Astrocyte (in vitro differentiated cells and primary cell): ENCODE measurements around the gene ARHGAP33. TPM values are rescaled to one million over a fixed set of nuclear protein-coding genes. Genes with fewer than 3 reads are reported as not detected.

Experiments used
- total RNA-seq: library from RNA; stranded (reverse); gene quantifications from 2 replicates; pipeline ENCODE4 v1.2.1, GENCODE V29; 2021

ARHGAP33 gene
- total RNA-seq, 1 donor from 2014 or later = 5.5 TPM

Other genes with a start within 250 kb of the ARHGAP33 start
- gene SBSN, start 247.3 kb upstream of the ARHGAP33 start, total RNA-seq = 0.18 and 0.38 TPM in 2 replicates
- gene GAPDHS, start 242.1 kb upstream of the ARHGAP33 start, total RNA-seq = not detected in 2 replicates
- 68.2 and 69.3 TPM in 2 replicates for gene TMEM147, start 229.9 kb upstream of the ARHGAP33 start, total RNA-seq
- gene ATP4A, start 211.9 kb upstream of the ARHGAP33 start, total RNA-seq = not detected in 2 replicates
- not detected in 2 replicates for gene PMIS2, start 189.4 kb upstream of the ARHGAP33 start, total RNA-seq
- 5.3 and 6.0 TPM in 2 replicates for gene HAUS5, start 162.8 kb upstream of the ARHGAP33 start, total RNA-seq
- 102 and 106 TPM in 2 replicates for gene RBM42, start 146.5 kb upstream of the ARHGAP33 start, total RNA-seq
- 0.45 TPM in 1 of 2 replicates, not detected in the other for gene ETV2, start 133.8 kb upstream of the ARHGAP33 start, total RNA-seq
- gene COX6B1, start 127.2 kb upstream of the ARHGAP33 start, total RNA-seq = 326 and 344 TPM in 2 replicates
- 0.18 TPM in 1 of 2 replicates, not detected in the other for gene UPK1A, start 109.0 kb upstream of the ARHGAP33 start, total RNA-seq
- not detected in 2 replicates for gene ZBTB32, start 71.0 kb upstream of the ARHGAP33 start, total RNA-seq
- gene KMT2B, start 57.6 kb upstream of the ARHGAP33 start, total RNA-seq = 28.7 and 29.0 TPM in 2 replicates
- 2.0 and 2.4 TPM in 2 replicates for gene IGFLR1, start 33.1 kb upstream of the ARHGAP33 start, total RNA-seq
- gene U2AF1L4, start 30.1 kb upstream of the ARHGAP33 start, total RNA-seq = 15.7 and 16.6 TPM in 2 replicates
- 97.5 and 100 TPM in 2 replicates for gene PSENEN, start 29.9 kb upstream of the ARHGAP33 start, total RNA-seq
- gene LIN37, start 27.0 kb upstream of the ARHGAP33 start, total RNA-seq = 12.7 and 15.6 TPM in 2 replicates
- gene HSPB6, start 18.5 kb upstream of the ARHGAP33 start, total RNA-seq = 1.2 and 1.9 TPM in 2 replicates
- 32.9 and 35.6 TPM in 2 replicates for gene PROSER3, start 17.4 kb upstream of the ARHGAP33 start, total RNA-seq
- gene PRODH2, start 37.3 kb downstream of the ARHGAP33 start, total RNA-seq = not detected in 2 replicates
- gene NPHS1, start 76.9 kb downstream of the ARHGAP33 start, total RNA-seq = not detected in 2 replicates
- gene KIRREL2, start 81.3 kb downstream of the ARHGAP33 start, total RNA-seq = 0.12 and 0.18 TPM in 2 replicates
- 66.0 and 69.4 TPM in 2 replicates for gene APLP1, start 93.0 kb downstream of the ARHGAP33 start, total RNA-seq
- 7.0 and 8.4 TPM in 2 replicates for gene NFKBID, start 125.0 kb downstream of the ARHGAP33 start, total RNA-seq
- 1.8 and 2.1 TPM in 2 replicates for gene HCST, start 127.0 kb downstream of the ARHGAP33 start, total RNA-seq
- not detected in 2 replicates for gene TYROBP, start 132.7 kb downstream of the ARHGAP33 start, total RNA-seq
- gene LRFN3, start 160.8 kb downstream of the ARHGAP33 start, total RNA-seq = 15.1 and 15.3 TPM in 2 replicates
- gene SDHAF1, start 219.6 kb downstream of the ARHGAP33 start, total RNA-seq = 8.8 and 10.9 TPM in 2 replicates
- gene SYNE4, start 233.2 kb downstream of the ARHGAP33 start, total RNA-seq = 0.53 and 1.1 TPM in 2 replicates
- 25.9 and 27.3 TPM in 2 replicates for gene ALKBH6, start 238.6 kb downstream of the ARHGAP33 start, total RNA-seq